ENCODE data around the gene NEDD8. TPM values are rescaled to one million over a fixed set of nuclear protein-coding genes. Genes with fewer than 3 reads are reported as not detected.

The NEDD8 gene
- total and polyA plus RNA-seq, 7 donors: 135 to 315 (median 206) TPM

GRCh38 chr14:24267516-24267915 is 35.3 kb upstream of the NEDD8 start:
- H3K36me3 ChIP-seq (ENCODE audit: insufficient read depth in 1 of 2, low read depth in 1 of 2): peaks cover 8 to 47% of the 10 kb centered on the region in 2 donors
- no peaks in the 10 kb centered on the region for H3K27me3 ChIP-seq (ENCODE audit: insufficient read depth in 3 of 3, low read length in 2 of 3)
- H3K4me1 ChIP-seq: no peaks in the 10 kb centered on the region
- intact Hi-C loops (cut with DNase I): no loop called here
- DNase-seq (no peak), ATAC-seq (no peak)
- H3K9me3 ChIP-seq: no peaks in the 10 kb centered on the region
- no peak overlapping the region for H3K27ac ChIP-seq
- TF ChIP-seq, protein P1, sequence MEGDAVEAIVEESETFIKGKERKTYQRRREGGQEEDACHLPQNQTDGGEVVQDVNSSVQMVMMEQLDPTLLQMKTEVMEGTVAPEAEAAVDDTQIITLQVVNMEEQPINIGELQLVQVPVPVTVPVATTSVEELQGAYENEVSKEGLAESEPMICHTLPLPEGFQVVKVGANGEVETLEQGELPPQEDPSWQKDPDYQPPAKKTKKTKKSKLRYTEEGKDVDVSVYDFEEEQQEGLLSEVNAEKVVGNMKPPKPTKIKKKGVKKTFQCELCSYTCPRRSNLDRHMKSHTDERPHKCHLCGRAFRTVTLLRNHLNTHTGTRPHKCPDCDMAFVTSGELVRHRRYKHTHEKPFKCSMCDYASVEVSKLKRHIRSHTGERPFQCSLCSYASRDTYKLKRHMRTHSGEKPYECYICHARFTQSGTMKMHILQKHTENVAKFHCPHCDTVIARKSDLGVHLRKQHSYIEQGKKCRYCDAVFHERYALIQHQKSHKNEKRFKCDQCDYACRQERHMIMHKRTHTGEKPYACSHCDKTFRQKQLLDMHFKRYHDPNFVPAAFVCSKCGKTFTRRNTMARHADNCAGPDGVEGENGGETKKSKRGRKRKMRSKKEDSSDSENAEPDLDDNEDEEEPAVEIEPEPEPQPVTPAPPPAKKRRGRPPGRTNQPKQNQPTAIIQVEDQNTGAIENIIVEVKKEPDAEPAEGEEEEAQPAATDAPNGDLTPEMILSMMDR (IDR thresholded peaks at IDR 0.05): no peak
- H3K4me3 ChIP-seq: no peak overlapping the region
- WGBS, 3 donors: 90 to 92% (median 91%) methylated on average over 9 of the region's 9 CpGs

DNA sequence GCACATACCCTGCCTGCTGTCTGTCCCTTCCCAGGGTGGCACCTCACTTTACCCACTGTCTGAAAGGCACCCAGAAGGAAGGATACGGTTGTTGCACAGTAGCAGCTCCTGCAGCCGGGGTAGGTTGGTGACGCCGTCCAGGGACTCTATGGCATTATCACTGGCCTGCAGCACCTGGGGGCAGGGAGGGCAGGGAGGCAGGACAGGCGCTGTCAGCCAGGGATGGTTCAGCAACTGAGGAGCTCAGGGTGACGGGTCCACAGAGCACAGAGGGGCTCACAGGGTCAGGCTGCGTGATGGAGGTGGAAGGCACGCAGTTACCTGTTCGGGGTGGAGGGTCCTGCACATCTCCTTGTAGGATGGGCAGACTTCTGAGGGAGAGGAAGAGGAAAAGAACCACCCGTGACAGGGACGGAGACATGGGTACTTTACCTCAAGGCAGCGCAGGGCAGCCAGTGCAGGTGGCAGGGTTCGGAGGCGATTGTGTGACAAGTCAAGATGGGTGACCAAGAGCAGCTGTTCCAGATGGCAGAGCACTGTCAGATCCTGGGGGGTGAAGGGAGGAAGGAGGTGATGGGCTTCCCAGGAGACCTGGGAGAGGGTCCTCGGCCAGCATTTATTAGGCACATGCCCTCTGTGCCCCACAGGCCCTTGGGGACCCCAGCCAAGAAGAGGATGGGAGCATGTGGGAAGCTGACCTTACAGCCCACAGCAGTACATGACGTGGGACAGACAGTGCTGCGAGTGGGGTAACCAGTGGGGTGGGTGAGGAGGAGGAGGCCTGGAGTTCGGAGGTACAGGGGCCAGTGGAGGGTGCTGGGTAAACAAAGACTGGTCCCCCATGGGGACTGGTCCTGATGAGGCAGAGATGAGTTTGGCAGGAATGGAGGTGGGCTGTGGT is 34.4 kb upstream of the NEDD8 start:
- Histone ChIP-seq H3K27me3 (ENCODE audit: insufficient read depth in 3 of 3, low read length in 2 of 3) (no peaks in the 10 kb centered on the region), H3K27ac (no peak overlapping the region), H3K9me3 (no peaks in the 10 kb centered on the region), H3K4me1 (no peaks in the 10 kb centered on the region), H3K4me3 (no peak overlapping the region), H3K36me3 (ENCODE audit: insufficient read depth in 1 of 2, low read depth in 1 of 2) (peaks cover 8 to 47% of the 10 kb centered on the region in 2 donors)
- ATAC-seq (no peak), DNase-seq (no peak)
- 84 to 87% (median 85%) methylated on average over 18 of the region's 18 CpGs for WGBS, 3 donors
- intact Hi-C loops (cut with DNase I): no loop called here
- TF ChIP-seq, protein P1 (IDR thresholded peaks at IDR 0.05): no peak

DNA sequence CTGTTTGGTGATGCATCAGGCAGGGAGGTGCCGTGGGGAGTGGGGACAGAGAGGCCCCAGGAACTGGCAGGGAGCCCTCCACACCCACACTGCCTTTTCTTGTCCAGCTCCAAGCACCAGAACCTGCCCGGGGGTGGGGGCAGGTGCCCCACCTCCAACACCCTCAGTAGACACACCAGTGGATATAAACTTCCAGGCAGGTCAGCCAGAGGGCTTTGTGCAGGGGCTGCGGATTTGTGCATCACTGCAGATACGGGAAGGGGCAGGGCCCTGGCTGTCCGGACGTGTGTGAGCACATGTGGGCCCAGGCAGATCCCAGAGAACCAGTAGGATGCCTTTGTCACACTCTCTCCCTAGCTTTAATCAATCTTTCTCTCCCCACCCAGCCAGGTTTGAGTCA is 32.1 kb upstream of the NEDD8 start:
- H3K4me1 ChIP-seq: no peaks in the 10 kb centered on the region
- no peak for ATAC-seq
- no peaks in the 10 kb centered on the region for H3K9me3 ChIP-seq
- H3K4me3 ChIP-seq: no peak overlapping the region
- H3K36me3 ChIP-seq (ENCODE audit: insufficient read depth in 1 of 2, low read depth in 1 of 2): peaks cover 7 to 41% of the 10 kb centered on the region in 2 donors
- H3K27me3 ChIP-seq (ENCODE audit: insufficient read depth in 3 of 3, low read length in 2 of 3): no peaks in the 10 kb centered on the region
- TF ChIP-seq, protein P1 (IDR thresholded peaks at IDR 0.05): no peak
- intact Hi-C loops (cut with DNase I): no loop called here
- DNase-seq: no peak
- WGBS, 3 donors: 71 to 85% (median 73%) methylated on average over 6 of the region's 6 CpGs
- H3K27ac ChIP-seq: no peak overlapping the region

GRCh38 chr14:24263848-24264247 is 31.7 kb upstream of the NEDD8 start:
- TF ChIP-seq, protein P1 (IDR thresholded peaks at IDR 0.05): no peak
- Histone ChIP-seq H3K27ac (no peak overlapping the region), H3K4me1 (no peaks in the 10 kb centered on the region), H3K4me3 (no peak overlapping the region), H3K36me3 (ENCODE audit: insufficient read depth in 1 of 2, low read depth in 1 of 2) (peaks cover 3 to 37% of the 10 kb centered on the region in 2 donors), H3K27me3 (ENCODE audit: insufficient read depth in 3 of 3, low read length in 2 of 3) (no peaks in the 10 kb centered on the region), H3K9me3 (no peaks in the 10 kb centered on the region)
- WGBS, 3 donors: 73 to 80% (median 75%) methylated on average over 6 of the region's 6 CpGs
- DNase-seq (no peak), ATAC-seq (no peak)
- intact Hi-C loops (cut with DNase I): no loop called here
